AG20443 (cell line): Measurements from ENCODE around the gene CCDC146.
A peak's percentile ranks its signal among the peaks of the same experiment; 100 is the strongest.
"Not testable (repeated sequence)": the region's sequence is repeated elsewhere in the genome, so short reads cannot be mapped to it uniquely, and the experiment has no call there.

ENCODE experiments used
- DNase-seq: peaks from one replicate; pipeline ENCODE4 v3.0.0; 2012; ENCODE audit warnings: low spot score, mixed read lengths

Gene CCDC146

GRCh38 chr7:77202481-77202976, 80.1 kb downstream of the CCDC146 start:
- no peak for DNase-seq

DNA sequence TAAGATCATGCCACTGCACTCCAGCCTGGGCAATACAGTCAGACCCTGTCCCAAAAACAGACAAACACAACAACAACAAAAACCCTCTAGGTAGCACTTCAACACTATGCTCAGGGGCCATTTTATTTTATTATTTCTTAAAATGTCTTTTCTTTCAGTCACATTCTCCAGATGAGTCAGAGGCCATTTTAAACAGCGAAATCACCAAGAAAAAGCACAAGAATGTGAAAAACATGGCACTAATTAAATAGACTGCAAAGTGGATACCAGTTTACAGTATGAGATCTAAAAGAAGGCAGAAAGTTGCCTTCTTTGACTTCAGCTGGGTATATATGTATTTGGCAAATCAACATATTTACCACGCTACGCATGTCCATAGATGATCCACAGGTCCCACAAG, 83.3 kb downstream of the CCDC146 start:
- DNase-seq = peak; percentile 27

- DNase-seq = no peak
These were observed 86.0 kb downstream of the CCDC146 start for GRCh38 chr7:77208416-77208815.

DNA sequence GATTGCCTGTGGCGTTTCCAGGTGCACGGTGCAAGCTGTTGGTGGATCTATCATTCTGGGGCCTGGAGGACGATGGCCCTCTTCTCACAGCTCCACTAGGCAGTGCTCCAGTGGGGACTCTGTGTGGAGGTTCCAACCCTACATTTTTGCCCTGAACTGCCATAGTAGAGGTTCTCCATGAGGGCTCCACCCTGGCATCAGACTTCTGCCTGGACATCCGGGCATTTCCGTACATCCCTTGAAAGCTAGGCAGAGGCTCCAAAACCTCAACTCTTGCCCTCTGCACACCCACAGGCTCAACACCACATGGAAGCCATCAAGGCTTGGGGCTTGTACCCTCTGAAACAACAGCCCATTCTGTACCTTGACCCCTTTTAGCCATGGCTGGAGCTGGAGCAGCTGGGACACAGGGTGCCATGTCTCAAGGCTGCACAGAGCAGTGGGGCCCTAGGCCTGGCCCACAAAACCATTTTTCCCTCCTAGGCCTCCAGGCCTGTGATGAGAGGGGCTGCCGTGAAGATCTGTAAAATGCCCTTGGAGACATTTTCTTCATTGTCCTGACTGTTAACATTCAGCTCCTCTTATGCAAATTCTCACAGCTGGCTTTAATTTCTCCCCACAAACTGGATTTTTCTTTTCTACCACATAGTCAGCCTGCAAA, 87.2 kb downstream of the CCDC146 start:
- DNase-seq = no peak

- DNase-seq = no peak
These were observed 93.9 kb downstream of the CCDC146 start for GRCh38 chr7:77216181-77216845.

DNA sequence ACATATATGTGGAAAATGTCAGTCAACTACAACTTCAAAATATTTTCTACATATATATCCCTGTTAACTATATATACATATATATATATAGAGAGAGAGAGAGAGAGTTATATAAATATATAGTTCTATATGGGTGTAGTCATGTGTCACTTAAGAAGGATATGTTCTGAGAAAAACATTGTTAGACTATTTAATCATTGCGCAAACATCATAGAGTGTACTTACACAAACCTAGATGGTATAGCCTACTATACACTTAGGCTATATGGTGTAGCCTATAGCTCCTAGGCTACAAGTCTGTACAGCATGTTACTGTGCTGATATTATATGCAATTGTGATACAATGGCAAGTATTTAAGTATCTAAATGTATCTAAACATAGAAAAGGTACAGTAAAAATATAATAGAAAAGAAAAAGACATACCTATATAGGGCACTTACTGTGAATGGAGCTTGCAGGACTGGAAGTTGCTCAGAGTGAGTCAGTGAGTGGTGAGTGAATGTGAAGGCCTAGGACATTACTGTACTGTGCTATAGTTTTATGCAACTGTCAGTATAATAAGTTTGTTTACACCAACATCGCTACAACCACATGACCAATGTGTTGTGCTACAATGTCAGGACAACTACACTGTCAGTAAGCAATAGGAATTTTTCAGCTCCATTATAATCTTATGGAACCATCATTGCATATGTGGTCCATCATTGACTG, 95.2 kb downstream of the CCDC146 start:
- DNase-seq = no peak

DNA sequence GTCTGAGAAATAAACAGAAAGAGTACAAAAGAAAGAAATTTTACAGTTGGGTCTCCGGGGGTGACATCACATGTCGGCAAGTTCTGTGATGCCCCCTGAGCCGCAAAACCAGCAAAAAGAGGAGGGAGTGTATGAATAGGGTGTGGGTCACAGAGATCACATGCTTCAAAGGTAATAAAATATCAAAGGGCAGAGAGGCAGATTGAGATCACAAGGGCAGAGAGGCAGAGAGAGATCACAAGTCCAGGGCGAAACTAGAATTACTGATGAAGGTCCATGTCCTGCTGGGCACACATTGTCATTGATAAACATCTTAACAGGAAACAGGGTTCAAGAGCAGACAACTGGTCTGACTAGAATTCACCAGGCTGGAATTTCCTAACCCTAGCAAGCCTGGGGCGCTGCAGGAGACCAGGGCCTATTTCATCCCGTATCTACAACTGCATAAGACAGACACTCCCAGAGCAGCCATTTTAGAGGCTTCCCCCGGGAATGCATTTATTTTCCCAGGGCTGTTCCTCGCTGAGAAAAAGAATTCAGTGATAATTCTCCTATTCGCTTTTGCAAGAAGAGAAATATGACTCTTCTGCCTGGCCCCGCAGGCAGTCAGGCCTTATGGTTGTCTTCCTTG, 97.4 kb downstream of the CCDC146 start:
- not testable (repeated sequence) for DNase-seq

GRCh38 chr7:77222065-77222464, 99.7 kb downstream of the CCDC146 start:
- no peak for DNase-seq

GRCh38 chr7:77222819-77223218, 100.4 kb downstream of the CCDC146 start:
- DNase-seq = no peak

DNA sequence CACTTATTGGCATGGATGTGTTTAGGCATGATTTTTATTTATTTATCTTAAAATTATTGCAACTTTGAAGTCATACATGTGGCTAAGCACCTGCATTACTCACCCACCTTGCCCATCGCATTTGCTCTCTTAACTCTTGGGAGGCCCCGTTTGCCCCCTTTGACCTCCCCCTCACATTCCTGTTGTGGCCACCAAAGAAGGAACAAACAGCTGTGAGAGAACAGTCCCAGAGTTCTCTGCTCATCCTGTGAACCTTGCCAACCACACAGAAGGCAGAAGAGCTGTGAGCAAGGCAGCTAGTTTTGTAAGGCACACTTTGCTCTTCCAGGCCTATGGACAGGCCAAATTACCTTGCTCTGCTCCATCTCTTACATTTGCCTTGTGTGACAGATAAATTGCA, 100.8 kb downstream of the CCDC146 start:
- no peak for DNase-seq

DNA sequence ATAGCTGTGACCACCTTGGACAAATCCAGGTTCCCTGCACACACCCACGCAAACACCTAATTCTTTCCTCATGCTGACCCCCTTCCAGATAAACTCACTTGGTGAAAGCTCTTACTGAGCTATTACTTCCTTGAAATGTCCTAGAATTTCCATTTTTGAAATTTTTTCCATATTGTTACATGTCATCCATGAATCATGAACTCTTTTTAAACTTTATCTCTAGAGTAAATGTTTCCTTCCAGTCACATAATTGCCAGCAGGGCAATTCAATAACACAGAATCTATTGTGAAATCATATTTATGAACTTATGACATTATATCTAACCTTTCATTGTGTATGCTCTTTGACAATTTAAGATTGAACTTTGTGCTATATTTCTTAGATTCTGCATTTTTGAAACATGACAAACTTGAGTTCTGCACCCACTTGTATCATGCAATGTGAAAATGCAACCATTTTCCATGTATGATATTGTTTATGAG, 104.0 kb downstream of the CCDC146 start:
- no peak for DNase-seq

GRCh38 chr7:77228795-77229194, 106.4 kb downstream of the CCDC146 start:
- DNase-seq = not testable (repeated sequence)

DNA sequence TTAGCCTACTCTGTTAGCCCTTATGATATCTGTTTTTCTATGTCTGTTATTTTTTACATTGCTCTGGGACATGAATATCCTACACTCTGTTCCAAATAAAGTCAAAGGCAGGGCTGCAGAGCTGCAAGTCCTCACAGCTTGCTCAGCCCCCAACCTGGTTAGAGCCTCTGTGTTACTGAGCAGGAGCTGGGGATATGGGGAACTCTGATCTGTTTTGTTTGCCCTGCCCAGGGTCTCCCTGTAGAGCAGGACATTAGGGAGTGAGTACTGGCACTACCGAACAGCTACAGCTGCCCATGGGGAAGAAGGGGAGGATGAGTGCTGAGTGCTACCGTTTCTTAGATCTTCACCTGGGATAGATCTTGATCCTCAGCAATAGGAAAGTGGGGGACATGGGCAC, 110.1 kb downstream of the CCDC146 start:
- DNase-seq = no peak

GRCh38 chr7:77235276-77235675, 112.9 kb downstream of the CCDC146 start:
- DNase-seq = peak; percentile 55

DNA sequence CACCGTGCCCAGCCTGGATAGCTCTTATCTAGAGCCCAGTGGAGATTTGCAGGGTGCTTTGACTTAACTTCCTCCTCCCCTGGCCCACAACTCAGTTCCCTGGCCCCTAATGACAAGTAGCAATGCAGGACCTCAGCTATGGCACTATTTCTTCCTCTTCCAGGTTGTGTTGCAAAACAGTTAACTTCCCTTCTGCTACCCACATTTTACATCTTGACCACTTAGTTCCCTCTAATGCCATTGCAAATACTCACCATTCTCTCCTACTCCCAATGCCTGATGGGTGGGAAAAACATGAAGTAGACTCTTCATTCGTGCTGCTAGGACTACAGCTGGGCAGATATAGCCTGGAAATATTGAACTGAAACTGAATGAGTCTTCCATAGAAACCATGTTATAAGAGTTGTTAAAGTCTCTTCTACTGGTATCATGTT, 116.3 kb downstream of the CCDC146 start:
- DNase-seq = no peak

DNA sequence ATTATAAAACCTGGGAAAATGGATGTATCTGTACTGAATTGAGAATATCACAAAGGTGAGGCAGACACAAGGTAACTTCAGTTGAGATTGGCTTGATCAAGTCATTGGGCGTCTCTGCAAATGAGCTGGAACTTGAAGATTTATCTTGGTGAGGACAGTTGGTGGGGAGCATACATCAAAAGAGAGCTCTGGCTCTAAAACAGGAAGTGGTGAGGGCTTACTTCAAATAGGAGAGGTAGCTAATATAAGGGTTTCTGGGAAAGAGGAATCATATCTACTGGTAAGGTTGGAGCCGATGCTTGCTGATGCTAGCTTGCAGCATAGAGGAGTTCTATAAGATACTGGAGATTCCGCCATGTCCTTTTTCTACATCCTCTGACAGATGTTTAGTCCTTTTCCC, 117.1 kb downstream of the CCDC146 start:
- DNase-seq = no peak

DNA sequence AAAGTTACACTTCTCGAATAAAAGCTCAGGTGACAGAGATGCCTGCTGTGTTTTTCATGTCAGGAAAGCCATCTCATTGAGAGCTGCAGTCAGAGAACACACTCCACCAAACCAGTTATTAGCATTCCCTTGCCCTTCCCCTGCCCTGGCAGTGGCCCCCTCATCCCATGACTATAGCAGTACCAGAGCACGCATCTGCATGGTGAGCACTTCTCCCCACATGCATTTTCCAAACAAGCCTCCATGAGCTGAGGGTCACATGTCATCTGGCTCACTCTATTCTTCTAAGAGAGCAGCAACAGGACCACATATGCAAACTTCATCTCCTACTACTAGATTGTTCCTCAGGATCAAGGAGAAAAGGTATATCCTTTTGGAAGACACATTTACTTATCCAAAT, 119.7 kb downstream of the CCDC146 start:
- no peak for DNase-seq

GRCh38 chr7:77242554-77242953, 120.1 kb downstream of the CCDC146 start:
- no peak for DNase-seq

- no peak for DNase-seq
These were observed 122.0 kb downstream of the CCDC146 start for GRCh38 chr7:77244222-77244934.

DNA sequence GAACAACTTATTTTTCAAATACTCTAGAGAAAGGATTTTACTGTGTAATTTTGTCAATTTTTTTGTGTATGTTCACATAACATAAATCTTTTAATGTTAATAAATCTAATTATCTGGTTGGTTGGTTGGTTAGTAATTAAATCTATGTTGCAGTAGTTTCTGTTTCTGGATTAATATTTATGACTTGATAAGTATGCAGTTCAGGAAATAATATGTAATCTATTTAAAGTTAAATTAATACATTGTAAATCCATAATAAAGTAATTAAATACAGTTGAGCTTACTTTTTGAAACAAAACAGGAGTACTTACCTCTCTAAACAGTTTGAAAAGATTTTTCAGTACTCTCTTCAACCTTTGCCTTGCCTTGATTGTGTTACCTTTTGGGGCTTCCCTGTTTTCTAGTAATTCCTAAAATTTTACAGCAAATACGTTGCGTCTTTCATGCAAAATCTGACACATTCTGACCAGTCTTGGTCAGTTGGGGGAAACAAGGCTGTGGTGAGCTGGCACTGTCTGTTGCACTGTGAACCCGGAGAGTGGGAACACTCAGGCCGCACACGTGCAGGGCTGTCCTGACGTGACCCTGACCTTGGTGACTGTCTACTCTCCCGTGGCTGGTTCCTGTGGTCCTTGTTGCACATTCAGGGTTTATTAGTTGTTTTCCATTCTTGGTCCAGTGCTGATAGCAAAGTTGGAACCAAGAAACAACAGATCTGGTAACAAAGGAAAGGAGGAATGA, 122.8 kb downstream of the CCDC146 start:
- no peak for DNase-seq

DNA sequence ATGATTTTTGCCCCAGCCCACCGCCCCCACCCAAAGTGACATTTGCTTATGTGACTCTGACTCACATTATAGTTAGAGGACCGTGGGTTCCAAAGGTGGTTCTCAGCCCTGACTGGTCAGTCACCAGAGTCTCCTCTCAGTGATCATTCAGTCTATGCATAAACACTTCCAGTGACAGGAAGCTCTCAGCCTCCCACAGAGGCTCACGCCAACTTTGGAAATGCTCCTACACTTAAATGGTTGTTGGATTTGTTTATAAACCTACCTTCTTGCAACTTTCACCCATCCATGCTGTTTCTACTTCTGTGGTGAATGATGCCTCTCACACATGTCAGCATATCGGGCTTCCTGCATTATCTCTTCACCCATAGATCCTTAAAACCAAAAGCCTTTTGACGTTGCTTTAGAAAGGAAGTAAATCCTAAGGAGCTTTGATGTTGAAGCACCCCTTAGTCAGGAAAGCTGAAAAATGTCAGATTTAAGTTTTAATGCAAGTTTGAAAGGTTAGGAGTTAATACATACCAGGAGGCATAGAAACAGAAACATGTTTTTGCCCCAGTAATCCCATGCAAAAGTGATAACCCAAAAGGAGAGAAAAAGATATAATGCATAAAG, 123.7 kb downstream of the CCDC146 start:
- DNase-seq = no peak
